ENCODE results near the gene KCNC3. TPM values are rescaled to one million over a fixed set of nuclear protein-coding genes. Genes with fewer than 3 reads are reported as not detected.

Gene KCNC3
- total and polyA plus RNA-seq, 2 of the 4 experiments (the other 2 are of a cell fraction): 0.07 TPM; not detected in 1

- Histone ChIP-seq H4K5ac (ENCODE audit: low read depth, low read length) (no peak overlapping the region), H4K20me1 (ENCODE audit: insufficient read depth, low read length) (no peaks in the 10 kb centered on the region), H3K23ac (ENCODE audit: low read depth, low read length) (no peak overlapping the region), H2BK5ac (ENCODE audit: low read depth, low read length, poor library complexity, severe bottlenecking) (no peak overlapping the region), H3K14ac (replicated peaks; ENCODE audit: low read depth, low read length) (no peak overlapping the region), H4K91ac (ENCODE audit: insufficient read depth, low read depth, low read length) (no peak overlapping the region), H3K4me1 (ENCODE audit: control insufficient read depth, insufficient read depth, low read length) (no peaks in the 10 kb centered on the region; the same call in 1 of the 2 replicates), H3K9me3 (ENCODE audit: control insufficient read depth, insufficient read depth, low read length) (peaks cover 5% of the 10 kb centered on the region; the same call in 1 of the 2 replicates), H3K9ac (ENCODE audit: low read depth, low read length) (no peak overlapping the region), H3K4me2 (ENCODE audit: low read depth, low read length) (no peak overlapping the region), H3K4ac (ENCODE audit: low read depth, low read length) (no peak overlapping the region), H2BK120ac (ENCODE audit: low read depth, low read length) (no peak overlapping the region), H2AK9ac (replicated peaks; ENCODE audit: low read depth, low read length, poor library complexity) (no peak overlapping the region), H3K79me1 (ENCODE audit: low read depth in 1 of 2, low read length in 2 of 2) (no peaks in the 10 kb centered on the region), H2BK15ac (ENCODE audit: low read depth, low read length) (no peak overlapping the region), H3K27ac (ENCODE audit: insufficient read depth, low read length) (no peak overlapping the region), H4K8ac (ENCODE audit: low read depth in 2 of 2, low read length in 2 of 2) (no peak overlapping the region), H2BK20ac (ENCODE audit: low read depth, low read length) (no peak overlapping the region), H2AK5ac (ENCODE audit: low read depth, low read length) (no peak overlapping the region), H3K4me3 (ENCODE audit: insufficient read depth, low read depth, low read length) (no peak overlapping the region), H3K18ac (ENCODE audit: low read depth, low read length) (no peak overlapping the region), H3K27me3 (ENCODE audit: control insufficient read depth, insufficient read depth, low read length) (0 out of 2 replicates have a peak, but pooled peaks cover 2% of the 10 kb centered on the region), H3K56ac (ENCODE audit: extremely low read depth, insufficient read depth, low read length) (no peak overlapping the region), H3K36me3 (ENCODE audit: control insufficient read depth, insufficient read depth, low read length) (no peaks in the 10 kb centered on the region), H3K9me1 (ENCODE audit: insufficient read depth, low read length) (no peaks in the 10 kb centered on the region), H2AFZ (replicated peaks; ENCODE audit: low read length, poor library complexity) (no peak overlapping the region)
- ChIA-PET CTCF (interaction anchor here (1.2 kb wide), 1 partner anchor 157 kb away, joined by 3 read pairs; no protein-coding TSS in a partner anchor), POLR2A (ENCODE audit: unreplicated experiment) (no interaction called here)
- in situ Hi-C loops (cut with MboI; ENCODE audit: low sequenced_read_pairs): no loop called here
- no peak for DNase-seq
- TF ChIP-seq CTCF (conservative IDR thresholded peaks at IDR 0.05; ENCODE audit: low read depth, low read length): no peak
- no peak for TF ChIP-seq BHLHE40 (IDR thresholded peaks at IDR 0.05; ENCODE audit: low read depth, low read length)
- no peak for TF ChIP-seq MAFK (IDR thresholded peaks at IDR 0.05; ENCODE audit: low read depth, low read length)
- no peak for TF ChIP-seq CEBPB (IDR thresholded peaks at IDR 0.05; ENCODE audit: low read depth, low read length)
- TF ChIP-seq NFE2L2 (IDR thresholded peaks at IDR 0.05; ENCODE audit: low read depth, low read length): no peak
- no peak for TF ChIP-seq FOS (IDR thresholded peaks at IDR 0.05; ENCODE audit: low read depth, low read length)
- TF ChIP-seq RFX5 (IDR thresholded peaks at IDR 0.05; ENCODE audit: low read depth, low read length): no peak
- TF ChIP-seq ELK1 (IDR thresholded peaks at IDR 0.05; ENCODE audit: borderline replicate concordance, low read depth, low read length): no peak
- TF ChIP-seq MXI1 (IDR thresholded peaks at IDR 0.05; ENCODE audit: borderline replicate concordance, low read depth, low read length): no peak
- no peak for TF ChIP-seq RCOR1 (IDR thresholded peaks at IDR 0.05; ENCODE audit: insufficient replicate concordance, low read length)
- no peak for TF ChIP-seq RAD21 (IDR thresholded peaks at IDR 0.05; ENCODE audit: low read length)
- no peak for TF ChIP-seq POLR2A (IDR thresholded peaks at IDR 0.05; ENCODE audit: low read depth, low read length)
- no peak for TF ChIP-seq MAZ (IDR thresholded peaks at IDR 0.05; ENCODE audit: borderline replicate concordance, low read depth, low read length)
- no peak for TF ChIP-seq SMC3 (IDR thresholded peaks at IDR 0.05; ENCODE audit: low read depth, low read length)
- TF ChIP-seq USF2 (IDR thresholded peaks at IDR 0.05; ENCODE audit: low read depth, low read length): no peak
- TF ChIP-seq CHD1 (IDR thresholded peaks at IDR 0.05; ENCODE audit: low read depth, low read length): no peak
- intact Hi-C loops (cut with micrococcal nuclease): no loop called here
- BruUV-seq (replicated peaks): no TSS peak
- dilution Hi-C loops (cut with HindIII; ENCODE audit: low sequenced_read_pairs, unreplicated experiment): no loop called here
- ATAC-seq (ENCODE audit: low read depth): no peak
Measured at GRCh38 chr19:50303558-50303957, 25.6 kb downstream of the KCNC3 start.

Measured in IMR-90 (cell line).